SH-SY5Y (cell line): ENCODE data around the gene BCL6.

Experiments
- GATA2 ChIP-seq: IDR thresholded peaks from 2 replicates; pipeline ENCODE4 v1.6.1; 2011; ENCODE audit warnings: mild to moderate bottlenecking, low read depth, low read length
- GATA3 ChIP-seq: IDR thresholded peaks from 2 replicates; pipeline ENCODE4 v1.6.1; 2011; ENCODE audit warnings: low read depth, mild to moderate bottlenecking, low read length, moderate library complexity

DNA sequence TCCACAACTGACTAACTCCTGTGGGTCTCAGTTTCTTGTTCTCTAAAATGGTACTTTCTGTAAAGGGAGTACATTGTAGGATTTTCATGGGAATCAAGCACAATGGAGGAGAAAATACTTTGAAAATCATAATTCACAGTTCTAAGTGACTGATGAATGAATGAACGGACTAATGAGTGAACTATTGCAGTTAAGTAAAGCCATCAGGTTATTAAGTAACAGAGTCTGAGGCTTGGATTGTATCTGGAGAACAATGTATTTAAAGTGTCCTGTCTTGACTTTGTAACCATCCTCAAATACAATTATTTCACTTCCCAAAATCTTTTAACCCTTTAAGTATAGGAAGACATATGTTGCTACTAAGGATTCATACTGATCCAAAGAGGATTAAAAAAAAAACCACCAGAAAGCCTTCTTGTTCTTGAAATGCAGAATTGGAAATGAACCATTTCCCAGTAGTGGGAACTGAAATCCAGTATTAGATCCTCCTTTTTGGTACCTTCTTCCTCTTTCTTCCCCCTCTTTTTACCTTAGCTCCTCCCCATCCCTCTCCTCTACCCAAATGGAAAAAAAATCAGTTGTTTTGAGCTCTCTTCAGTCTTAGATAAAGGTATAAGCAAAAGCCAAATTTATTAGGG lies 13.2 kb upstream of the BCL6 start:
- TF ChIP-seq GATA3, result no peak
- no peak for TF ChIP-seq GATA2
